ENCODE measurements around the gene PTAFR.

DNA sequence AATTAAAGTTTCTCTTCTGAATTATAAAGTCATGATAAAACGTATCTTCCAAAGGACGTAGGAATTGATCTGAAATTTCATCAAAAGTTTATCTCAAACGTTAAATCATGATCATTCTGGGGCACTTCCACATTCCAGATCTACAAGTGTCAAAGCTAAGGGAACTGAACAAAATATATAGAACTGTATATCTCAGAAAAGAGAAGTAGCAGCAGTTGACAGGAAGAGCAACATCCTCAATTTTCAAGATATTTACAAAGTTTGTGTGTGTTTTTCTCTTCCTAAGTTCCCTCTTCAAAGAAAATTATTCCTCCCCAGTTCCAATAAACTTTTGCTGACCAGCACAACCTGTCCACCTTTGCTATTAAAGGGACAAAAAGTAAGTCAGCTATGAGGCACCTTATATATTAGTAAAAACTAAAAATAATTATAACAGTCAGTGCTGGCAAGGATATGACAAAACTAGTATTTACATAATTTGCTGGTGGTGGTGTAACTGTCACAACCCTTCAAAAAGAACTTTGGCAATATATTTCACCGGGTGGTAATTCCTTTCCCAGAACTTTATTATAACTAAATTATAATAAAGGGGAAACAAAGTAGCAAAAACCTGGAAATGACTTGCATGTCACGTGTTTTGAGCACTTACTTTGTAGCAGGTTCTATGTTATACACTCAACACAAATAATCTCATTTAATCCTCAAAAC is 49.6 kb downstream of the PTAFR start:
- no peak for TF ChIP-seq EGR1 (IDR thresholded peaks at IDR 0.05; ENCODE audit: borderline replicate concordance, low read depth, low read length)
- TF ChIP-seq POU5F1 (IDR thresholded peaks at IDR 0.05; ENCODE audit: low read depth, low read length), result no peak
- TF ChIP-seq POLR2A (IDR thresholded peaks at IDR 0.05; ENCODE audit: control extremely low read depth in 1 of 2, low read depth in 2 of 2, low read length in 2 of 2), result no peak
- TF ChIP-seq BRCA1 (IDR thresholded peaks at IDR 0.05; ENCODE audit: low read depth, low read length), result no peak
